HFF-Myc (cell line): ENCODE results near the gene TTC17.
"Not testable (repeated sequence)": the region's sequence is repeated elsewhere in the genome, so short reads cannot be mapped to it uniquely, and the experiment has no call there.

Experiments
- DNase-seq: peaks from one replicate; pipeline ENCODE4 v3.0.0-alpha.2; 2011; ENCODE audit warnings: low read depth; ENCODE audit errors: extremely low read depth
- H3K4me3 ChIP-seq: replicated peaks from 2 replicates; pipeline ENCODE4 v1.5.1; 2011; ENCODE audit warnings: low read depth, mild to moderate bottlenecking, control low read depth, low read length
- TF ChIP-seq, protein P1 (sequence below): IDR thresholded peaks from 2 replicates; pipeline ENCODE4 v1.5.1; 2012; ENCODE audit warnings: mild to moderate bottlenecking, low read depth, low read length, control low read depth; ENCODE audit errors: missing control alignments

Gene TTC17

DNA sequence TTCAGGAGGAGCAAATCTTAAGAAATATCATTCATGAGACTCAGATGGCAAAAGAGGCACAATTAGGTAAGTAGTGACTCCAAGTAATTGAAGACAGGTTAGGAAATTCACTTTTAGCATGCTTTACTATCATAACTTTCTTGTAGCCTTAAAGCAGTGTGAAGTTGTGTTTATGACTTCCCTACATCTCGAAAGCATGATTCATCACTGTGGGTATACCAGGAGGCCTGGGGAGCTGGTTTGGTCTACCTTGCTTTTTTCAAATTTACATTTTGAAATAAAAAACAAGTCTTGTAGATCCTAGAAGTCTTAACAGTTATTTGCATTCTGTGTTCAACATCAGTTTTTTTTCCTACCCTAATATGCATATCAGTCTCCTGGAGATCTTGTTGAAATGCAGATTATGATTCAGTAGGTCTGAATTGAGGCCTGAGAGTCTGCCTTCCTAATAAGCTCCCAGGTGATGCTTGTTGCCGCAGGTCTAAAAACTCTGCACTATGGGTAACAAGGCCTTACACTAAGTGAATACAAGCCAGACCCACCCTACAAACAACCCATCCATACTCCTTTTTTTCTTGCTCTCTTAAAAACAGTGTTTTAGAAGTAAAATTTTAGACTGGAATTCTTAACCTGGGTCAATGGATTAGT, 41.4 kb downstream of the TTC17 start:
- DNase-seq = no peak
- TF ChIP-seq, protein P1, sequence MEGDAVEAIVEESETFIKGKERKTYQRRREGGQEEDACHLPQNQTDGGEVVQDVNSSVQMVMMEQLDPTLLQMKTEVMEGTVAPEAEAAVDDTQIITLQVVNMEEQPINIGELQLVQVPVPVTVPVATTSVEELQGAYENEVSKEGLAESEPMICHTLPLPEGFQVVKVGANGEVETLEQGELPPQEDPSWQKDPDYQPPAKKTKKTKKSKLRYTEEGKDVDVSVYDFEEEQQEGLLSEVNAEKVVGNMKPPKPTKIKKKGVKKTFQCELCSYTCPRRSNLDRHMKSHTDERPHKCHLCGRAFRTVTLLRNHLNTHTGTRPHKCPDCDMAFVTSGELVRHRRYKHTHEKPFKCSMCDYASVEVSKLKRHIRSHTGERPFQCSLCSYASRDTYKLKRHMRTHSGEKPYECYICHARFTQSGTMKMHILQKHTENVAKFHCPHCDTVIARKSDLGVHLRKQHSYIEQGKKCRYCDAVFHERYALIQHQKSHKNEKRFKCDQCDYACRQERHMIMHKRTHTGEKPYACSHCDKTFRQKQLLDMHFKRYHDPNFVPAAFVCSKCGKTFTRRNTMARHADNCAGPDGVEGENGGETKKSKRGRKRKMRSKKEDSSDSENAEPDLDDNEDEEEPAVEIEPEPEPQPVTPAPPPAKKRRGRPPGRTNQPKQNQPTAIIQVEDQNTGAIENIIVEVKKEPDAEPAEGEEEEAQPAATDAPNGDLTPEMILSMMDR = no peak
- H3K4me3 ChIP-seq = no peak overlapping the region

GRCh38 chr11:43401252-43401651, 42.5 kb downstream of the TTC17 start:
- H3K4me3 ChIP-seq = no peak overlapping the region
- DNase-seq = no peak
- TF ChIP-seq, protein P1 = no peak

DNA sequence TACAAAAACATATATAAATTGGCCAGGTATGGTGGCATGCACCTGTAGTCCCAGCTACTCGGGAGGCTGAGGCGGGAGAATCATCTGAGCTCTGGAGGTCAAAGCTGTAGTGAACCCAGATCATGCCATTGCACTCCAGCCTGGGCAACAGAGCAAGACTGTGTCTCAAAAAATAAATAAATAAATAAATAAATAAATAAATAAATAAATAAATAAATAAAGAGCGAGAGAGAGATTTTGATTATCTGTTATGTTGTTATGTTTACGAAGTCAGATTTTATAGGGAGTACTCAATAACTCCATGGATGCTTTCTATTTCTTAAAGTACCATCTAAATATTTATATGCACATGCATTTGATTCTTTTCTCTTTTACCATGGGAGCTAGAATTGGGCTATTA, 43.1 kb downstream of the TTC17 start:
- not testable (repeated sequence) for DNase-seq

GRCh38 chr11:43403357-43404231, 44.9 kb downstream of the TTC17 start:
- no peak for DNase-seq
- TF ChIP-seq, protein P1 = no peak
- H3K4me3 ChIP-seq = no peak overlapping the region

More for the DNA sequence above, 43.1 kb downstream of the TTC17 start:
- H3K4me3 ChIP-seq = not testable (repeated sequence)

DNA sequence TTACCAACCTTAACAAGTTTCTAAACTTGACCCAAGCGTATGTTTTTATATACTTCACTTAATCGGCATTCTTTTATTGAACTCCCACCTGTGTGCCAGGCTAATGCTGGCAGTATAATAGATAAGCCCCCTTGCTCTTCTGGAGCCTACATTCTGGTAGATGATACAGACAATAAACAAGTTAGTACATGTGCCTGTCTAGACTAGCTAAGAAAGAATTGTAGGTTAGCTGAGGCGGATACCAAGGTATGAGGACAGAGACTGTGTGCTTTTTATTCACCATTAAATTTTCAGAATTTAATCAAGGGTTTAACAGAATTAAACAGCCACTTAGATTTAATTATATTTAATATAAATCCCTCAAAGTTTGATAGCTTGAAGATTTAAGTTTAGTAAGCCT, 45.7 kb downstream of the TTC17 start:
- no peak overlapping the region for H3K4me3 ChIP-seq
- no peak for DNase-seq
- TF ChIP-seq, protein P1 = no peak

GRCh38 chr11:43404836-43405479, 46.2 kb downstream of the TTC17 start:
- TF ChIP-seq, protein P1 = no peak

GRCh38 chr11:43408277-43408676, 49.6 kb downstream of the TTC17 start:
- TF ChIP-seq, protein P1 = no peak
- H3K4me3 ChIP-seq = no peak overlapping the region
- no peak for DNase-seq

More at GRCh38 chr11:43404836-43405479, 46.2 kb downstream of the TTC17 start:
- no peak overlapping the region for H3K4me3 ChIP-seq
- DNase-seq = no peak
